Left forelimb (tissue), 1 donor: ENCODE measurements around the gene BTNL9.
"Not testable (repeated sequence)": the region's sequence is repeated elsewhere in the genome, so short reads cannot be mapped to it uniquely, and the experiment has no call there.

Experiments
- DNase-seq: peaks from one replicate; pipeline ENCODE4 v3.0.0-alpha.2; 2018; ENCODE audit warnings: low spot score

The BTNL9 gene

GRCh38 chr5:181039931-181040630, at the start of gene BTNL9:
Gene BTNL9, plus strand, starts transcription at chr5:181040266. Its CDS starts 5,224 bp downstream, at chr5:181045490.
- peak; percentile 22 for DNase-seq

- DNase-seq = no peak
Observed at GRCh38 chr5:180990882-180991242, 49.2 kb upstream of the BTNL9 start.

GRCh38 chr5:181001947-181002346, 38.1 kb upstream of the BTNL9 start:
- no peak for DNase-seq

GRCh38 chr5:181005791-181006190, 34.3 kb upstream of the BTNL9 start:
- no peak for DNase-seq

- DNase-seq = no peak
Observed at GRCh38 chr5:181008136-181008535, 31.9 kb upstream of the BTNL9 start.

- not testable (repeated sequence) for DNase-seq
Observed at GRCh38 chr5:181010018-181010417, 30.0 kb upstream of the BTNL9 start.

GRCh38 chr5:181014654-181015053, 25.4 kb upstream of the BTNL9 start:
- not testable (repeated sequence) for DNase-seq

GRCh38 chr5:181017448-181017847, 22.6 kb upstream of the BTNL9 start:
- DNase-seq = not testable (repeated sequence)

GRCh38 chr5:181020688-181021087, 19.4 kb upstream of the BTNL9 start:
- peak; percentile 57 for DNase-seq

GRCh38 chr5:181024245-181025064, 15.6 kb upstream of the BTNL9 start:
- DNase-seq = peak; percentile 61

- DNase-seq = no peak
Observed at GRCh38 chr5:181027452-181028031, 12.5 kb upstream of the BTNL9 start.

- DNase-seq = no peak
Observed at GRCh38 chr5:181028032-181028819, 11.8 kb upstream of the BTNL9 start.

- DNase-seq = no peak
Observed at GRCh38 chr5:181031716-181032115, 8.3 kb upstream of the BTNL9 start.

- no peak for DNase-seq
Observed at GRCh38 chr5:181035991-181036815, 3.9 kb upstream of the BTNL9 start.

GRCh38 chr5:181036816-181037364, 3.2 kb upstream of the BTNL9 start:
- no peak for DNase-seq

- no peak for DNase-seq
Observed at GRCh38 chr5:181037365-181037861, 2.7 kb upstream of the BTNL9 start.

GRCh38 chr5:181039471-181039870, 595 bp upstream of the BTNL9 start:
- no peak for DNase-seq

GRCh38 chr5:181040631-181040945, 522 bp downstream of the BTNL9 start:
- peak; percentile 51 for DNase-seq

- no peak for DNase-seq
Observed at GRCh38 chr5:181041043-181041442, 977 bp downstream of the BTNL9 start.

GRCh38 chr5:181042036-181042713, 2.1 kb downstream of the BTNL9 start:
- peak; percentile 37 for DNase-seq
